Measurements from ENCODE around the gene HCFC1R1.

DNA sequence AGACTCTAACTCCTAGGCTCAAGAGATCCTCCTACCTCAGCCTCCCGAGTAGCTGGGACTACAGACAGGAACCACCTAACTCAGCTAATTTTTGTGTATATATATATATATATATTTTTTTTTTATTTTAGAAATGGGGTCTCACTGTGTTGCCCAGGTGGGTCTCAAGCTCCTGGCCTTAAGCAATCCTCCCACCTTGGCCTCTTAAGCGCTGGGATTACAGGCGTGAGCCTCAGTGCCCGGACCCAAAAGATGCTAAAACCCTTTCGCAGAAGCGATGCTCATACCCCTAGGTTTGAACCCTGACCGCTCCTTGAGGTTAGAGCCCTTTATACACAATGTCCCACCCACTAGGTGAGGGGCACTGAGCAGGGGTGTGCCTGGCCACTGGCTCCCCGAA is 13.2 kb downstream of the HCFC1R1 start:
- TF ChIP-seq YY1 (tag by site-specific recombination; IDR thresholded peaks at IDR 0.05) = no peak
- TF ChIP-seq ZNF660 (tag by site-specific recombination; IDR thresholded peaks at IDR 0.05) = no peak
- TF ChIP-seq ZNF391 (tag by site-specific recombination; IDR thresholded peaks at IDR 0.05; ENCODE audit: borderline replicate concordance, low read depth) = no peak

All from HEK293 (cell line).